Liver (tissue), 9 donors: ENCODE measurements around the gene DNASE2B. TPM values are rescaled to one million over a fixed set of nuclear protein-coding genes. Genes with fewer than 3 reads are reported as not detected.

Experiments used
- DNase-seq: peaks from one replicate; pipeline ENCODE4 v3.0.0-alpha.2; 2017; ENCODE audit warnings: low spot score
- H3K27ac ChIP-seq, 2 donors: one replicate each; pipeline ENCODE4 v1.7.0; 2013; ENCODE audit warnings: inconsistent platforms in 2 of 2, low read length in 2 of 2, control low read depth in 1 of 2, low read depth in 1 of 2, mild to moderate bottlenecking in 1 of 2
- H3K27me3 ChIP-seq, 4 donors: one replicate each; pipeline versions ENCODE4 v1.6.1 to v1.7.0; 2013; ENCODE audit warnings: low read length in 3 of 4, inconsistent platforms in 1 of 4, mild to moderate bottlenecking in 1 of 4, moderate library complexity in 1 of 4; ENCODE audit not compliant: control insufficient read depth in 4 of 4, insufficient read depth in 4 of 4
- H3K36me3 ChIP-seq, 4 donors: one replicate each; pipeline versions ENCODE4 v1.6.1 to v1.7.0; 2013; ENCODE audit warnings: low read length in 3 of 4, mild to moderate bottlenecking in 3 of 4, low read depth in 1 of 4, moderate library complexity in 1 of 4; ENCODE audit not compliant: control insufficient read depth in 4 of 4, insufficient read depth in 3 of 4
- H3K4me1 ChIP-seq, 4 donors: one replicate each; pipeline versions ENCODE4 v1.6.1 to v1.7.0; 2013; ENCODE audit warnings: low read length in 3 of 4, mild to moderate bottlenecking in 3 of 4, moderate library complexity in 1 of 4; ENCODE audit not compliant: control insufficient read depth in 4 of 4, insufficient read depth in 4 of 4
- H3K4me3 ChIP-seq, 3 donors: one replicate each; pipeline versions ENCODE4 v1.6.1 to v1.7.0; 2013; ENCODE audit warnings: low read length in 3 of 3, control low read depth in 1 of 3, low read depth in 1 of 3, mild to moderate bottlenecking in 1 of 3
- H3K9ac ChIP-seq, 2 donors: one replicate each; pipeline ENCODE4 v1.7.0; 2013; ENCODE audit warnings: low read length in 2 of 2, mild to moderate bottlenecking in 2 of 2, moderate library complexity in 2 of 2, control low read depth in 1 of 2, low read depth in 1 of 2
- H3K9me3 ChIP-seq, 4 donors: one replicate each; pipeline versions ENCODE4 v1.6.1 to v1.7.0; 2013; ENCODE audit warnings: low read length in 3 of 4; ENCODE audit not compliant: control insufficient read depth in 4 of 4
- ATF3 ChIP-seq: IDR thresholded peaks from 2 replicates; pipeline ENCODE4 v1.6.1; 2016; ENCODE audit warnings: antibody characterized with exemption
- CTCF ChIP-seq: fragments of 150-350 bp; IDR thresholded peaks from 2 replicates; pipeline ENCODE4 v1.5.1; 2017; ENCODE audit warnings: improper control_type of control experiment, low read depth, low read length; ENCODE audit not compliant: missing input control
- EGR1 ChIP-seq, 2 donors: IDR thresholded peaks; 2 replicates each; pipeline ENCODE4 v1.6.1; 2016 to 2018; ENCODE audit warnings: antibody characterized with exemption in 2 of 2, low read depth in 2 of 2
- FOXA1 ChIP-seq: IDR thresholded peaks from 2 replicates; pipeline ENCODE4 v1.6.1; 2016; ENCODE audit warnings: antibody characterized with exemption
- FOXA2 ChIP-seq: IDR thresholded peaks from 2 replicates; pipeline ENCODE4 v1.6.1; 2016; ENCODE audit warnings: antibody characterized with exemption
- GABPA ChIP-seq, 2 donors: IDR thresholded peaks in 1 of 2; conservative IDR thresholded peaks in 1 of 2; 2 replicates each; pipeline ENCODE4 v1.6.1; 2016; ENCODE audit warnings: antibody characterized with exemption in 2 of 2, mild to moderate bottlenecking in 1 of 2, moderate library complexity in 1 of 2
- HNF4A ChIP-seq, 2 donors: conservative IDR thresholded peaks; 2 replicates each; pipeline ENCODE4 v1.6.1; 2016; ENCODE audit warnings: antibody characterized with exemption in 2 of 2, mild to moderate bottlenecking in 2 of 2
- HNF4G ChIP-seq: IDR thresholded peaks from 2 replicates; pipeline ENCODE4 v1.6.1; 2016; ENCODE audit warnings: antibody characterized with exemption
- JUND ChIP-seq, 2 donors: IDR thresholded peaks; 2 replicates each; pipeline ENCODE4 v1.6.1; 2016; ENCODE audit warnings: antibody characterized with exemption in 2 of 2
- MAX ChIP-seq: IDR thresholded peaks from 2 replicates; pipeline ENCODE4 v1.6.1; 2016; ENCODE audit warnings: antibody characterized with exemption
- NR2F2 ChIP-seq: IDR thresholded peaks from 2 replicates; pipeline ENCODE4 v1.6.1; 2016; ENCODE audit warnings: antibody characterized with exemption
- RAD21 ChIP-seq, 2 donors: IDR thresholded peaks; 2 replicates each; pipeline ENCODE4 v1.6.1; 2016; ENCODE audit warnings: antibody characterized with exemption in 2 of 2, mild to moderate bottlenecking in 2 of 2
- REST ChIP-seq: IDR thresholded peaks from 2 replicates; pipeline ENCODE4 v1.6.1; 2016; ENCODE audit warnings: antibody characterized with exemption, mild to moderate bottlenecking
- RXRA ChIP-seq, 2 donors: IDR thresholded peaks; 2 replicates each; pipeline ENCODE4 v1.6.1; 2017 to 2018; ENCODE audit warnings: antibody characterized with exemption in 2 of 2, mild to moderate bottlenecking in 1 of 2
- SP1 ChIP-seq: IDR thresholded peaks from 2 replicates; pipeline ENCODE4 v1.6.1; 2018; ENCODE audit warnings: antibody characterized with exemption, mild to moderate bottlenecking
- TAF1 ChIP-seq: conservative IDR thresholded peaks from 2 replicates; pipeline ENCODE4 v1.6.1; 2016; ENCODE audit warnings: antibody characterized with exemption, mild to moderate bottlenecking
- YY1 ChIP-seq: IDR thresholded peaks from 2 replicates; pipeline ENCODE4 v1.6.1; 2016; ENCODE audit warnings: antibody characterized with exemption, mild to moderate bottlenecking
- ZBTB33 ChIP-seq: IDR thresholded peaks from 2 replicates; pipeline ENCODE4 v1.6.1; 2016; ENCODE audit warnings: antibody characterized with exemption
- WGBS: extraction: QIAGEN DNeasy Blood & Tissue Kit; methylation state at CpG from one replicate; pipeline ENCODE4 v1.1.7; 2013; 5-methylcytosine and 5-hydroxymethylcytosine counted together
- polyA plus RNA-seq, 2 donors: library from polyadenylated mRNA; stranded (reverse) in 1 of 2; unstranded in 1 of 2; fragments of 200-250 nt in 1 of 2; fragments of >200 nt in 1 of 2; fragmentation: Nextera tagmentation in 1 of 2; extraction: Ambion mirVana in 1 of 2; gene quantifications; one replicate each; pipeline versions ENCODE4 v1.2.1 to v1.2.3, GENCODE V29; 2013 to 2015
- total RNA-seq, 2 donors: library from RNA; depleted of rRNA; stranded (reverse); fragments of >200 nt; gene quantifications; one replicate each; pipeline ENCODE4 v1.2.3, GENCODE V29; 2014
- donor health status: healthy.
- donor health status: healthy.
- donor health status: healthy.
- donor health status: healthy.
- donor health status: healthy.

Gene DNASE2B
- total and polyA plus RNA-seq, 4 donors = not detected

GRCh38 chr1:84450910-84451309, 52.6 kb downstream of the DNASE2B start:
- Histone ChIP-seq H3K36me3 (no peaks in the 10 kb centered on the region), H3K27me3 (peaks cover 0 to 6% (median 0%) of the 10 kb centered on the region in 4 donors), H3K4me1 (no peaks in the 10 kb centered on the region), H3K4me3 (no peak overlapping the region), H3K9me3 (no peaks in the 10 kb centered on the region), H3K27ac (no peak overlapping the region), H3K9ac (no peak overlapping the region)
- no peak for DNase-seq
- TF ChIP-seq MAX (no peak), SP1 (no peak), HNF4A (conservative IDR thresholded peaks at IDR 0.05) (no peak), GABPA (IDR thresholded peaks at IDR 0.05 in 1 of 2, conservative IDR thresholded peaks at IDR 0.05 in 1 of 2) (no peak), NR2F2 (no peak), RXRA (IDR thresholded peaks at IDR 0.05) (no peak), FOXA2 (no peak), EGR1 (IDR thresholded peaks at IDR 0.05; ENCODE audit: low read depth in 2 of 2) (no peak), TAF1 (no peak), YY1 (no peak), ATF3 (no peak), REST (no peak), ZBTB33 (no peak), FOXA1 (no peak), JUND (IDR thresholded peaks at IDR 0.05) (no peak), RAD21 (IDR thresholded peaks at IDR 0.05) (no peak), HNF4G (no peak), CTCF (no peak)
- WGBS = 78% methylated on average over 2 of the region's 2 CpGs

- no peak for DNase-seq
- Histone ChIP-seq H3K9ac (no peak overlapping the region), H3K9me3 (no peaks in the 10 kb centered on the region), H3K4me3 (no peak overlapping the region), H3K36me3 (no peaks in the 10 kb centered on the region), H3K4me1 (no peaks in the 10 kb centered on the region), H3K27me3 (peaks cover 0 to 6% (median 0%) of the 10 kb centered on the region in 4 donors), H3K27ac (no peak overlapping the region)
- TF ChIP-seq HNF4G = no peak
- no peak for TF ChIP-seq SP1
- no peak for TF ChIP-seq GABPA (IDR thresholded peaks at IDR 0.05 in 1 of 2, conservative IDR thresholded peaks at IDR 0.05 in 1 of 2)
- TF ChIP-seq TAF1 = no peak
- no peak for TF ChIP-seq REST
- TF ChIP-seq FOXA2 = no peak
- TF ChIP-seq FOXA1 = no peak
- TF ChIP-seq NR2F2 = no peak
- TF ChIP-seq ZBTB33 = no peak
- TF ChIP-seq EGR1 (IDR thresholded peaks at IDR 0.05; ENCODE audit: low read depth in 2 of 2) = no peak
- no peak for TF ChIP-seq YY1
- 61% methylated on average over 3 of the region's 3 CpGs for WGBS
These were observed 54.2 kb downstream of the DNASE2B start for GRCh38 chr1:84452436-84452835.
